ENCODE results near the gene ZFPM1.
A peak's percentile ranks its signal among the peaks of the same experiment; 100 is the strongest.

Gene ZFPM1

GRCh38 chr16:88535191-88535856 is 82.2 kb downstream of the ZFPM1 start:
- H3K27ac ChIP-seq (ENCODE audit: low read depth, low read length) = no peak overlapping the region
- peak overlapping the region in 4 of 5 donors; percentile 37 to 67 (median 59) for H3K4me3 ChIP-seq (ENCODE audit: low read depth in 1 of 5, low read length in 5 of 5)
- H3K36me3 ChIP-seq (ENCODE audit: control insufficient read depth in 5 of 5, insufficient read depth in 5 of 5, low read length in 5 of 5) = peaks cover 0 to under 1% (median 0%) of the 10 kb centered on the region in 5 donors
- peaks cover 2 to 24% (median 18%) of the 10 kb centered on the region in 5 donors for H3K4me1 ChIP-seq (ENCODE audit: control insufficient read depth in 5 of 5, insufficient read depth in 5 of 5, low read length in 5 of 5)
- H3K9ac ChIP-seq (ENCODE audit: low read length in 5 of 5) = peak overlapping the region in 3 of 5 donors; percentile 35 to 68 (median 53)
- no peaks in the 10 kb centered on the region for H3K9me3 ChIP-seq (ENCODE audit: control insufficient read depth in 5 of 5, low read length in 5 of 5)
- H3K27me3 ChIP-seq (ENCODE audit: control insufficient read depth in 5 of 5, insufficient read depth in 4 of 5, low read length in 5 of 5) = peaks cover 21 to 28% (median 25%) of the 10 kb centered on the region in 5 donors

GRCh38 chr16:88535857-88536222 is 82.8 kb downstream of the ZFPM1 start:
- Histone ChIP-seq H3K4me3 (ENCODE audit: low read depth in 1 of 5, low read length in 5 of 5) (no peak overlapping the region), H3K9ac (ENCODE audit: low read length in 5 of 5) (no peak overlapping the region), H3K9me3 (ENCODE audit: control insufficient read depth in 5 of 5, low read length in 5 of 5) (no peaks in the 10 kb centered on the region), H3K27ac (ENCODE audit: low read depth, low read length) (no peak overlapping the region), H3K4me1 (ENCODE audit: control insufficient read depth in 5 of 5, insufficient read depth in 5 of 5, low read length in 5 of 5) (peaks cover 2 to 24% (median 18%) of the 10 kb centered on the region in 5 donors), H3K27me3 (ENCODE audit: control insufficient read depth in 5 of 5, insufficient read depth in 4 of 5, low read length in 5 of 5) (peaks cover 25 to 33% (median 30%) of the 10 kb centered on the region in 5 donors), H3K36me3 (ENCODE audit: control insufficient read depth in 5 of 5, insufficient read depth in 5 of 5, low read length in 5 of 5) (no peaks in the 10 kb centered on the region)

DNA sequence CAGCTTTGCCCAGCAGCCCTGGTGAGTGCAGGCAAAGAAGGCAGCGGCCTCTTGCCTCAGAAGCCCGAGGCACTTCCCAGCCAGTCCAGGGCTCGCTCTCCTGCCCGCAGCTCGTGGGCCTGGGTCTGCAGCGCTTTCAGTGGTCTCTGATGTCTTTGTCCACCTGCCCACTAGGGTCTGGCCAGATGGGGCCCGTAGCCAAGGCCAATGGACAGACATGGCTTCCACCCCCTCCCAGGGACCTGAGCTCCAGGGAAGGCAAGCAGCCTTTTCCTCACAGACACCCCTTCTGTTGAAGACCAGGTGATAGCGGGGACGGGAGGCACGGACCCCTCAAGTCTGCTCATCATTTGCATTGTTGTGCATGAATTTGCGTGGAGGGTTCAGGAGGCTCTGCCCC is 83.4 kb downstream of the ZFPM1 start:
- Histone ChIP-seq H3K9me3 (ENCODE audit: control insufficient read depth in 5 of 5, low read length in 5 of 5) (no peaks in the 10 kb centered on the region), H3K27me3 (ENCODE audit: control insufficient read depth in 5 of 5, insufficient read depth in 4 of 5, low read length in 5 of 5) (peaks cover 25 to 37% (median 34%) of the 10 kb centered on the region in 5 donors), H3K4me1 (ENCODE audit: control insufficient read depth in 5 of 5, insufficient read depth in 5 of 5, low read length in 5 of 5) (peaks cover 2 to 24% (median 18%) of the 10 kb centered on the region in 5 donors), H3K4me3 (ENCODE audit: low read depth in 1 of 5, low read length in 5 of 5) (no peak overlapping the region), H3K27ac (ENCODE audit: low read depth, low read length) (no peak overlapping the region), H3K36me3 (ENCODE audit: control insufficient read depth in 5 of 5, insufficient read depth in 5 of 5, low read length in 5 of 5) (no peaks in the 10 kb centered on the region), H3K9ac (ENCODE audit: low read length in 5 of 5) (no peak overlapping the region)

- no peaks in the 10 kb centered on the region for H3K36me3 ChIP-seq (ENCODE audit: control insufficient read depth in 5 of 5, insufficient read depth in 5 of 5, low read length in 5 of 5)
- H3K4me3 ChIP-seq (ENCODE audit: low read depth in 1 of 5, low read length in 5 of 5) = no peak overlapping the region
- no peak overlapping the region for H3K9ac ChIP-seq (ENCODE audit: low read length in 5 of 5)
- peaks cover 2 to 24% (median 18%) of the 10 kb centered on the region in 5 donors for H3K4me1 ChIP-seq (ENCODE audit: control insufficient read depth in 5 of 5, insufficient read depth in 5 of 5, low read length in 5 of 5)
- no peak overlapping the region for H3K27ac ChIP-seq (ENCODE audit: low read depth, low read length)
- peaks cover 0 to 4% (median 3%) of the 10 kb centered on the region in 5 donors for H3K9me3 ChIP-seq (ENCODE audit: control insufficient read depth in 5 of 5, low read length in 5 of 5)
- peaks cover 25 to 40% (median 34%) of the 10 kb centered on the region in 5 donors for H3K27me3 ChIP-seq (ENCODE audit: control insufficient read depth in 5 of 5, insufficient read depth in 4 of 5, low read length in 5 of 5)
Observed at GRCh38 chr16:88536971-88537751, 84.1 kb downstream of the ZFPM1 start.

DNA sequence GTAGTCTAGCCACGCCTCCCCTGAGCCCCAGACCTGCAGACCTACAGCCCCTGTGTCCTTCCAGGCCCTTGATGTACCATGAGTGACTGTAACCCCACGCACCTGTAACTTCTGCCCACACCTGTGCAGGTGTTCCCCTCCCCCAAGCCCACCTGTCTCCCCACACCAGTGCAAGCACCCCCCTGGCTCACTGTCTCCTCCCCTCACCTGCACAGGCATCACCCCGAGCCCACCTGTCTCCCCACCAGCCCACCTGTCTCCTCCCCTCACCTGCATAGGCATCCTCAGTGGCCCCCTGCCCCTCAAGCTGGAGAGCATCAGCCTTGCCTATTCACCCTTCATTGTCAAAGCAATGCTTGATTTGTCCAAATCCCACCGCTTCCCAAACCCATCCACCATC is 84.8 kb downstream of the ZFPM1 start:
- no peaks in the 10 kb centered on the region for H3K36me3 ChIP-seq (ENCODE audit: control insufficient read depth in 5 of 5, insufficient read depth in 5 of 5, low read length in 5 of 5)
- peaks cover 0 to 11% (median 10%) of the 10 kb centered on the region in 5 donors for H3K9me3 ChIP-seq (ENCODE audit: control insufficient read depth in 5 of 5, low read length in 5 of 5)
- H3K4me3 ChIP-seq (ENCODE audit: low read depth in 1 of 5, low read length in 5 of 5) = no peak overlapping the region
- H3K27me3 ChIP-seq (ENCODE audit: control insufficient read depth in 5 of 5, insufficient read depth in 4 of 5, low read length in 5 of 5) = peaks cover 25 to 40% (median 34%) of the 10 kb centered on the region in 5 donors
- peaks cover 2 to 19% (median 16%) of the 10 kb centered on the region in 5 donors for H3K4me1 ChIP-seq (ENCODE audit: control insufficient read depth in 5 of 5, insufficient read depth in 5 of 5, low read length in 5 of 5)
- H3K9ac ChIP-seq (ENCODE audit: low read length in 5 of 5) = no peak overlapping the region
- no peak overlapping the region for H3K27ac ChIP-seq (ENCODE audit: low read depth, low read length)

GRCh38 chr16:88538366-88539060 is 85.4 kb downstream of the ZFPM1 start:
- H3K9me3 ChIP-seq (ENCODE audit: control insufficient read depth in 5 of 5, low read length in 5 of 5) = peaks cover 0 to 16% (median 15%) of the 10 kb centered on the region in 5 donors
- H3K27me3 ChIP-seq (ENCODE audit: control insufficient read depth in 5 of 5, insufficient read depth in 4 of 5, low read length in 5 of 5) = peaks cover 25 to 40% (median 34%) of the 10 kb centered on the region in 5 donors
- H3K4me3 ChIP-seq (ENCODE audit: low read depth in 1 of 5, low read length in 5 of 5) = no peak overlapping the region
- no peak overlapping the region for H3K9ac ChIP-seq (ENCODE audit: low read length in 5 of 5)
- H3K4me1 ChIP-seq (ENCODE audit: control insufficient read depth in 5 of 5, insufficient read depth in 5 of 5, low read length in 5 of 5) = peaks cover 2 to 13% (median 10%) of the 10 kb centered on the region in 5 donors
- H3K27ac ChIP-seq (ENCODE audit: low read depth, low read length) = no peak overlapping the region
- H3K36me3 ChIP-seq (ENCODE audit: control insufficient read depth in 5 of 5, insufficient read depth in 5 of 5, low read length in 5 of 5) = no peaks in the 10 kb centered on the region

DNA sequence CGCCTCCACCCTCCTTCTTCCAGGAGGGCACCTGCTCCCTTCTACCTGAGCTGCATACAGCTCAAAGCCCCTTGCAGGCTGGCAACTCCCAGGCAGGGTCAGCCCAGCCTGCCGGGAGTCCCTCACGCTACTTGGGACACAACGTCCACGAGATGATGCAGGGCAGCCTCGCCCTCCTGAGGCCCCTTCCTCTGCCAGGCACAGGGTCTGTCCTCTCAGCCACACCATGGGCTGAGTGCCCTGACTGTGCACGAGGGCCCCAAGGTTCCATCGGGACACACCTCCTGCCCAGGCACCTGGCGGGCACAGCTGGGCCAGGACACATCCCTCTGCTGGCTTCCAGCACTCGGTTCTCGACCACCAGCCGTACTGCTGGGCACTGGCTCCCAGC is 86.2 kb downstream of the ZFPM1 start:
- H3K27ac ChIP-seq (ENCODE audit: low read depth, low read length) = no peak overlapping the region
- peaks cover 0 to 23% (median 21%) of the 10 kb centered on the region in 5 donors for H3K9me3 ChIP-seq (ENCODE audit: control insufficient read depth in 5 of 5, low read length in 5 of 5)
- H3K27me3 ChIP-seq (ENCODE audit: control insufficient read depth in 5 of 5, insufficient read depth in 4 of 5, low read length in 5 of 5) = peaks cover 25 to 40% (median 34%) of the 10 kb centered on the region in 5 donors
- no peak overlapping the region for H3K4me3 ChIP-seq (ENCODE audit: low read depth in 1 of 5, low read length in 5 of 5)
- no peaks in the 10 kb centered on the region for H3K36me3 ChIP-seq (ENCODE audit: control insufficient read depth in 5 of 5, insufficient read depth in 5 of 5, low read length in 5 of 5)
- H3K4me1 ChIP-seq (ENCODE audit: control insufficient read depth in 5 of 5, insufficient read depth in 5 of 5, low read length in 5 of 5) = peaks cover 2 to 13% (median 10%) of the 10 kb centered on the region in 5 donors
- H3K9ac ChIP-seq (ENCODE audit: low read length in 5 of 5) = no peak overlapping the region

- Histone ChIP-seq H3K4me1 (ENCODE audit: control insufficient read depth in 5 of 5, insufficient read depth in 5 of 5, low read length in 5 of 5) (peaks cover 2 to 11% (median 8%) of the 10 kb centered on the region in 5 donors), H3K4me3 (ENCODE audit: low read depth in 1 of 5, low read length in 5 of 5) (no peak overlapping the region), H3K9me3 (ENCODE audit: control insufficient read depth in 5 of 5, low read length in 5 of 5) (peaks cover 0 to 24% (median 21%) of the 10 kb centered on the region in 5 donors), H3K27me3 (ENCODE audit: control insufficient read depth in 5 of 5, insufficient read depth in 4 of 5, low read length in 5 of 5) (peaks cover 25 to 40% (median 34%) of the 10 kb centered on the region in 5 donors), H3K9ac (ENCODE audit: low read length in 5 of 5) (no peak overlapping the region), H3K36me3 (ENCODE audit: control insufficient read depth in 5 of 5, insufficient read depth in 5 of 5, low read length in 5 of 5) (no peaks in the 10 kb centered on the region), H3K27ac (ENCODE audit: low read depth, low read length) (no peak overlapping the region)
Observed at GRCh38 chr16:88539652-88540345, 86.7 kb downstream of the ZFPM1 start.

DNA sequence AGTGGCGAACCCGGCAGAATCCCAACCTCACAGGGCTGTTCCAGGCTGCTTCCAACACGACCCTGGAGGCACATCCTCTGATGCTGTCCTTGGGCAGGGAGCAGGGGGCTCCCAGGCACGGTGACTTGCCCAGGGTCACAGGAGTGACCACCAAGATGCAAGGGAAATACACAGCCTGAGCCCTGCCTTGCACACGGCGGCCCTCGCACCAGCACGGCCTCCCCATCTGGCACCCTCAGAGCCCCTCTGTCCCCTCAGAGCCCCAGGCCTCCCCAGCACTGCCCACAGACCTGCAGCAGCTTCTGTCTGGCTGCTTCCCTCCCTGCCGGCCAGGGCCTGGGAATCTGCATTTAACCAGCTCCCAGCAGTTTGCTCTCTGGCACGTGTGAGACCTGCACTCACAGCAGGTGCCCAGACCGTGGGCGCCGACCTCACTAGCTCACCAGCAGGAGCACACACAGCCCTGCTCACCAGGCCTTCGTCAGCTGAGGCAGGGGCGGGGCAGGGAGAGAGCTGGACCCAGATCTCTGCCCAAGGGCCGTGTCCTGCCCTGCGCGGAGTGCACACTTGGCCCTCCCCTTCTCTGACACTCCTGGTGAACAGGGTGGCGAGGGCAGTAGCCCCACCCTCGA is 87.4 kb downstream of the ZFPM1 start:
- peaks cover 25 to 40% (median 34%) of the 10 kb centered on the region in 5 donors for H3K27me3 ChIP-seq (ENCODE audit: control insufficient read depth in 5 of 5, insufficient read depth in 4 of 5, low read length in 5 of 5)
- no peaks in the 10 kb centered on the region for H3K36me3 ChIP-seq (ENCODE audit: control insufficient read depth in 5 of 5, insufficient read depth in 5 of 5, low read length in 5 of 5)
- H3K4me3 ChIP-seq (ENCODE audit: low read depth in 1 of 5, low read length in 5 of 5) = no peak overlapping the region
- H3K9ac ChIP-seq (ENCODE audit: low read length in 5 of 5) = no peak overlapping the region
- peaks cover 2 to 27% (median 21%) of the 10 kb centered on the region in 5 donors for H3K9me3 ChIP-seq (ENCODE audit: control insufficient read depth in 5 of 5, low read length in 5 of 5)
- H3K4me1 ChIP-seq (ENCODE audit: control insufficient read depth in 5 of 5, insufficient read depth in 5 of 5, low read length in 5 of 5) = peaks cover 0 to 5% (median 2%) of the 10 kb centered on the region in 5 donors
- H3K27ac ChIP-seq (ENCODE audit: low read depth, low read length) = no peak overlapping the region

All from subcutaneous abdominal adipose tissue (tissue), 5 donors.